GM12878 (cell line): ENCODE results near the gene TRPV3. TPM values are rescaled to one million over a fixed set of nuclear protein-coding genes. Genes with fewer than 3 reads are reported as not detected.

Source experiments
- ATAC-seq: fragments of 200-7000 bp; cut with Tn5 transposase; 3 replicates; pipeline ENCODE4 v1.9.1; 2020; ENCODE audit warnings: mild to moderate bottlenecking, moderate library complexity
- BruUV-seq: library from RNA; stranded (reverse); fragments of 400-500 nt; replicated peaks from 2 replicates; lab custom pipeline; 2021; lab: Mats Ljungman, UMichigan
- CTCF ChIA-PET: fragments of 300-600 bp; sonication (Branson Sonifier 250); formaldehyde crosslinking; extraction: SDS; loops from one replicate; lab custom pipeline; 2021; ENCODE audit warnings: inconsistent platforms; lab: Yijun Ruan, JAX
- POLR2A ChIA-PET: fragments of 350-600 bp; formaldehyde crosslinking; extraction: SDS; loops from one replicate; lab custom pipeline; 2021; ENCODE audit warnings: inconsistent platforms; lab: Charles Lee
- RAD21 ChIA-PET: fragments of 300-600 bp; sonication (Branson Sonifier 250); formaldehyde crosslinking; loops from one replicate; lab custom pipeline; 2023; ENCODE audit warnings: antibody characterized with exemption; ENCODE audit not compliant: unreplicated experiment; lab: Charles Lee
- SMC1A ChIA-PET: fragments of 300-600 bp; sonication (Branson Sonifier 250); formaldehyde crosslinking; loops from one replicate; lab custom pipeline; 2023; ENCODE audit not compliant: unreplicated experiment, uncharacterized antibody; lab: Charles Lee
- DNase-seq: peaks from one replicate; pipeline ENCODE4 v3.0.0-alpha.2; 2011; ENCODE audit warnings: low read depth, low spot score
- FAIRE-seq: peaks from 3 replicates; lab custom pipeline; 2011; peaks lifted over from hg19 to GRCh38; lab: Jason Lieb, UNC
- H2AFZ ChIP-seq: 2 replicates; pipeline ENCODE4 v1.6.0; 2011; ENCODE audit warnings: low read depth, low read length, control low read depth; ENCODE audit not compliant: control insufficient read depth
- H3K27ac ChIP-seq: 2 replicates; pipeline ENCODE4 v1.5.1; 2011; ENCODE audit warnings: control low read depth; ENCODE audit not compliant: control insufficient read depth, insufficient read depth
- H3K27me3 ChIP-seq, 2 experiments: replicated peaks in 1 of 2; 2 replicates each; pipeline versions ENCODE4 v1.6.0 to v1.6.1; 2011; ENCODE audit warnings: low read length in 1 of 2; ENCODE audit not compliant: control insufficient read depth in 2 of 2, insufficient read depth in 2 of 2
- H3K36me3 ChIP-seq, 2 experiments: 2 replicates each; pipeline ENCODE4 v1.5.1; 2011; ENCODE audit warnings: low read length in 1 of 2; ENCODE audit not compliant: control insufficient read depth in 2 of 2, insufficient read depth in 2 of 2
- H3K4me1 ChIP-seq: 2 replicates; pipeline ENCODE4 v1.6.1; 2011; ENCODE audit warnings: mild to moderate bottlenecking, low read length, moderate library complexity, mixed read lengths; ENCODE audit not compliant: control insufficient read depth, insufficient read depth
- H3K4me2 ChIP-seq: 2 replicates; pipeline ENCODE4 v1.6.0; 2011; ENCODE audit warnings: control low read depth; ENCODE audit not compliant: control insufficient read depth, insufficient read depth
- H3K4me3 ChIP-seq: fragments of 200-600 bp; sonication (generic); 2 replicates; pipeline ENCODE4 v1.5.1; 2016
- H3K79me2 ChIP-seq: 2 replicates; pipeline ENCODE4 v1.6.0; 2011; ENCODE audit warnings: low read length; ENCODE audit not compliant: control insufficient read depth, insufficient read depth
- H3K9ac ChIP-seq: 2 replicates; pipeline ENCODE4 v1.8.0; 2011; ENCODE audit warnings: low read length, control low read depth, mixed read lengths; ENCODE audit not compliant: control insufficient read depth, insufficient read depth
- H3K9me3 ChIP-seq: replicated peaks from 3 replicates; pipeline ENCODE4 v1.5.1; 2011; ENCODE audit warnings: mild to moderate bottlenecking, low read length; ENCODE audit not compliant: control insufficient read depth, insufficient read depth
- H4K20me1 ChIP-seq: 2 replicates; pipeline ENCODE4 v1.6.0; 2011; ENCODE audit not compliant: control insufficient read depth, insufficient read depth
- EGR1 ChIP-seq, 2 experiments: IDR thresholded peaks; 1 replicate in 1 of 2; 2 replicates in 1 of 2; pipeline ENCODE4 v1.6.1; 2011 to 2012; ENCODE audit warnings: low read depth in 2 of 2, low read length in 2 of 2, borderline replicate concordance in 1 of 2, mild to moderate bottlenecking in 1 of 2, moderate library complexity in 1 of 2
- FOXK2 ChIP-seq: fragments of 450-650 bp; IDR thresholded peaks from 2 replicates; pipeline ENCODE4 v1.6.1; 2017; ENCODE audit warnings: mild to moderate bottlenecking, moderate library complexity
- JUNB ChIP-seq: IDR thresholded peaks from 2 replicates; pipeline ENCODE4 v1.6.1; 2016; ENCODE audit warnings: antibody characterized with exemption, mild to moderate bottlenecking
- KDM1A ChIP-seq: fragments of 200-600 bp; sonication (generic); IDR thresholded peaks from 2 replicates; pipeline ENCODE4 v1.6.1; 2016; ENCODE audit warnings: borderline replicate concordance
- NFYA ChIP-seq: IDR thresholded peaks from 2 replicates; pipeline ENCODE4 v1.6.1; 2011; ENCODE audit warnings: low read depth, mild to moderate bottlenecking, low read length, improper control_type of control experiment, borderline replicate concordance
- NR2C1 ChIP-seq: fragments of 450-650 bp; IDR thresholded peaks from 2 replicates; pipeline ENCODE4 v1.6.1; 2017; ENCODE audit warnings: antibody characterized with exemption, mild to moderate bottlenecking, moderate library complexity
- NR2C2 ChIP-seq: IDR thresholded peaks from 2 replicates; pipeline ENCODE4 v1.6.1; 2011; ENCODE audit warnings: borderline replicate concordance, low read depth; ENCODE audit not compliant: control insufficient read depth, insufficient read length
- POLR2AphosphoS5 ChIP-seq: IDR thresholded peaks from 2 replicates; pipeline ENCODE4 v1.6.1; 2011; ENCODE audit warnings: mild to moderate bottlenecking, low read length, inconsistent platforms
- PRDM15 ChIP-seq: fragments of 450-650 bp; formaldehyde crosslinking; IDR thresholded peaks from 2 replicates; pipeline ENCODE4 v1.4.0; 2020; ENCODE audit warnings: mild to moderate bottlenecking, moderate library complexity
- TAF1 ChIP-seq: IDR thresholded peaks from 2 replicates; pipeline ENCODE4 v1.6.1; 2011; ENCODE audit warnings: mild to moderate bottlenecking, low read depth, low read length, borderline replicate concordance
- ZNF217 ChIP-seq: fragments of 450-650 bp; IDR thresholded peaks from 2 replicates; pipeline ENCODE4 v1.6.1; 2017; ENCODE audit warnings: antibody characterized with exemption, mild to moderate bottlenecking
- WGBS: methylation state at CpG from one replicate; pipeline ENCODE4 v1.1.6; 2016; ENCODE audit warnings: low lambda C conversion rate; ENCODE audit not compliant: insufficient replicate concordance, insufficient coverage; ENCODE audit errors: missing lambda C conversion rate; 5-methylcytosine and 5-hydroxymethylcytosine counted together
- in situ Hi-C: fragments of 300-500 bp; cut with MboI; formaldehyde crosslinking; loops from 9 replicates; pipeline ENCODE4 v1.14.3; 2018; ENCODE audit warnings: mixed read lengths
- intact Hi-C: fragments of 100-400 bp; cut with micrococcal nuclease; formaldehyde crosslinking; loops from one replicate; pipeline ENCODE4 v1.14.2; 2022; ENCODE audit not compliant: unreplicated experiment
- polyA plus RNA-seq, 11 experiments: library from polyadenylated mRNA; depleted of rRNA in 4 of 11; unstranded in 6 of 11; stranded (reverse) in 5 of 11; fragments of >200 nt; fragmentation: Nextera tagmentation in 4 of 11; fragmentation: Illumina TruSeq in 1 of 11; extraction: Ambion mirVana in 4 of 11; extraction: Trizol in 1 of 11; gene quantifications; 1 replicate in 1 of 11; 2 replicates in 10 of 11; pipeline versions ENCODE4 v1.2.1 to v1.2.3, GENCODE V29; 2011 to 2016; ENCODE audit warnings: inconsistent platforms in 2 of 11, missing spikeins in 2 of 11, low read depth in 1 of 11
- total RNA-seq, 4 experiments: library from RNA; depleted of rRNA in 3 of 4; stranded (reverse); fragments of >200 nt in 3 of 4; fragmentation: Illumina TruSeq in 1 of 4; extraction: Trizol in 1 of 4; gene quantifications; 2 replicates each; pipeline versions ENCODE4 v1.2.1 to v1.2.3, GENCODE V29; 2013 to 2021
- TF ChIP-seq, protein P1 (sequence below), 3 experiments: IDR thresholded peaks in 2 of 3; conservative IDR thresholded peaks in 1 of 3; 2 replicates each; pipeline ENCODE4 v1.5.1; 2011; ENCODE audit warnings: low read depth in 3 of 3, low read length in 3 of 3, mild to moderate bottlenecking in 3 of 3, control low read depth in 2 of 3, moderate library complexity in 2 of 3, inconsistent platforms in 1 of 3, mixed read lengths in 1 of 3; ENCODE audit not compliant: control insufficient read depth in 2 of 3, insufficient read depth in 1 of 3; ENCODE audit errors: extremely low read depth in 1 of 3

The TRPV3 gene
- total and polyA plus RNA-seq, 10 of the 15 experiments (the other 5 are each of a cell fraction or from before 2014, with no cell fraction given): 0.52 to 12.0 (median 2.7) TPM

DNA sequence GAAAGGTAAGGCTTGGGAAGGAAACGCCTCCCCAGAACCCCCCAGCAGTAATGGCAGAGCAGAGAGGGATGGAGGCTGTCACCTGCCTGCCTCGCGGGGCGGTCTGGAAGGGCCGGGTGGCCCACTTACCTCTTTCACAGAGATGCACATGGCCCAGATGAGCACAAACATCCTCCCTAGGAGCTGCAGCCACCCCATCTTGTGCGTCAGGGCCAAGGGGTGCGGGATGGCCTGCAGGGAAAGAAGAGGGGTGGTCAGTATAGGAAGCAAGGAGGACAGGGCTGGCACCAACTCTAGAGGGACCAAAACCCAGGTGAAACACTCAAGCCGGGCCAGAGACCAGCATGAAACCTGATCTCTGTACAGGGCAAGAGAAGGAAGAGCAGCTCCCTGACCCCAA, 29.7 kb downstream of the TRPV3 start:
- Histone ChIP-seq H3K27me3 (no peaks in the 10 kb centered on the region), H3K9me3 (no peaks in the 10 kb centered on the region), H3K27ac (no peak overlapping the region), H3K4me3 (no peak overlapping the region), H3K79me2 (no peaks in the 10 kb centered on the region), H2AFZ (no peak overlapping the region), H3K4me2 (no peak overlapping the region), H3K9ac (no peak overlapping the region), H4K20me1 (no peaks in the 10 kb centered on the region; the same call in 1 of the 2 replicates), H3K4me1 (no peaks in the 10 kb centered on the region), H3K36me3 (peaks cover 0 to 5% of the 10 kb centered on the region in 2 experiments; a peak in 2 of 4 replicates)
- no peak for FAIRE-seq
- DNase-seq: no peak
- no TSS peak for BruUV-seq
- POLR2A ChIA-PET: no interaction called here
- WGBS: 94% methylated on average over 8 of the region's 8 CpGs
- CTCF ChIA-PET: no interaction called here
- intact Hi-C loops: no loop called here
- RAD21 ChIA-PET: no interaction called here
- no peak for TF ChIP-seq FOXK2
- no peak for TF ChIP-seq TAF1
- TF ChIP-seq, protein P1, sequence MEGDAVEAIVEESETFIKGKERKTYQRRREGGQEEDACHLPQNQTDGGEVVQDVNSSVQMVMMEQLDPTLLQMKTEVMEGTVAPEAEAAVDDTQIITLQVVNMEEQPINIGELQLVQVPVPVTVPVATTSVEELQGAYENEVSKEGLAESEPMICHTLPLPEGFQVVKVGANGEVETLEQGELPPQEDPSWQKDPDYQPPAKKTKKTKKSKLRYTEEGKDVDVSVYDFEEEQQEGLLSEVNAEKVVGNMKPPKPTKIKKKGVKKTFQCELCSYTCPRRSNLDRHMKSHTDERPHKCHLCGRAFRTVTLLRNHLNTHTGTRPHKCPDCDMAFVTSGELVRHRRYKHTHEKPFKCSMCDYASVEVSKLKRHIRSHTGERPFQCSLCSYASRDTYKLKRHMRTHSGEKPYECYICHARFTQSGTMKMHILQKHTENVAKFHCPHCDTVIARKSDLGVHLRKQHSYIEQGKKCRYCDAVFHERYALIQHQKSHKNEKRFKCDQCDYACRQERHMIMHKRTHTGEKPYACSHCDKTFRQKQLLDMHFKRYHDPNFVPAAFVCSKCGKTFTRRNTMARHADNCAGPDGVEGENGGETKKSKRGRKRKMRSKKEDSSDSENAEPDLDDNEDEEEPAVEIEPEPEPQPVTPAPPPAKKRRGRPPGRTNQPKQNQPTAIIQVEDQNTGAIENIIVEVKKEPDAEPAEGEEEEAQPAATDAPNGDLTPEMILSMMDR (IDR thresholded peaks at IDR 0.05 in 2 of 3, conservative IDR thresholded peaks at IDR 0.05 in 1 of 3; ENCODE audit: control insufficient read depth in 2 of 3, extremely low read depth in 1 of 3, insufficient read depth in 1 of 3, low read depth in 3 of 3, low read length in 3 of 3): no peak
- TF ChIP-seq NR2C2: no peak
- TF ChIP-seq POLR2AphosphoS5: no peak
- no peak for TF ChIP-seq NFYA
- TF ChIP-seq JUNB: no peak
- no peak for TF ChIP-seq ZNF217
- no peak for TF ChIP-seq EGR1 (IDR thresholded peaks at IDR 0.05; ENCODE audit: borderline replicate concordance in 1 of 2, low read depth in 2 of 2, low read length in 2 of 2)
- no peak for TF ChIP-seq PRDM15 (CRISPR knock-in tag)
- TF ChIP-seq KDM1A: no peak
- no peak for TF ChIP-seq NR2C1
- in situ Hi-C loops: no loop called here
- no peak for ATAC-seq
- SMC1A ChIA-PET: no interaction called here
